Measurements from ENCODE around the gene EPB41L1. TPM values are rescaled to one million over a fixed set of nuclear protein-coding genes. Genes with fewer than 3 reads are reported as not detected.

Gene EPB41L1
- total and polyA plus RNA-seq, 8 donors, result 17.6 to 40.5 (median 30.8) TPM

GRCh38 chr20:36175016-36175415 is 20.5 kb downstream of the EPB41L1 start:
- Histone ChIP-seq H3K9me3 (no peaks in the 10 kb centered on the region), H3K36me3 (peaks cover 0 to 20% (median 0%) of the 10 kb centered on the region in 3 donors), H3K27me3 (no peaks in the 10 kb centered on the region), H3K4me3 (no peak overlapping the region), H3K27ac (no peak overlapping the region), H3K4me1 (no peaks in the 10 kb centered on the region)
- WGBS, 2 donors, result 89 to 95% methylated on average over 5 of the region's 5 CpGs
- ATAC-seq (no peak), FAIRE-seq (no peak), DNase-seq (no peak)
- TF ChIP-seq CTCF (IDR thresholded peaks at IDR 0.05), result no peak
- intact Hi-C loops (cut with DNase I), result no loop called here

- FAIRE-seq (no peak), DNase-seq (no peak)
These were observed 21.0 kb downstream of the EPB41L1 start for GRCh38 chr20:36175475-36175995.

GRCh38 chr20:36177716-36178115 is 23.2 kb downstream of the EPB41L1 start:
- no peak for ATAC-seq
- Histone ChIP-seq H3K4me3 (no peak overlapping the region), H3K36me3 (peaks cover 0 to 25% (median 0%) of the 10 kb centered on the region in 3 donors), H3K27me3 (no peaks in the 10 kb centered on the region), H3K27ac (no peak overlapping the region), H3K9me3 (no peaks in the 10 kb centered on the region), H3K4me1 (peaks cover 0 to under 1% (median 0%) of the 10 kb centered on the region in 3 donors)
- intact Hi-C loops (cut with DNase I), result no loop called here
- no peak for TF ChIP-seq CTCF (IDR thresholded peaks at IDR 0.05)
- FAIRE-seq, result no peak
- 93 to 97% methylated on average over 7 of the region's 7 CpGs for WGBS, 2 donors
- no peak for DNase-seq

More at GRCh38 chr20:36175475-36175995, 21.0 kb downstream of the EPB41L1 start:
- no peaks in the 10 kb centered on the region for H3K9me3 ChIP-seq
- no peak overlapping the region for H3K27ac ChIP-seq
- no peaks in the 10 kb centered on the region for H3K27me3 ChIP-seq
- intact Hi-C loops (cut with DNase I), result no loop called here
- peaks cover 0 to 20% (median 0%) of the 10 kb centered on the region in 3 donors for H3K36me3 ChIP-seq
- TF ChIP-seq CTCF (IDR thresholded peaks at IDR 0.05), result no peak
- H3K4me1 ChIP-seq, result no peaks in the 10 kb centered on the region
- H3K4me3 ChIP-seq, result no peak overlapping the region
- WGBS, 2 donors, result 85 to 87% methylated on average over 10 of the region's 10 CpGs
- no peak for ATAC-seq

GRCh38 chr20:36179170-36179945 is 24.8 kb downstream of the EPB41L1 start:
- DNase-seq, result no peak
- no peak for TF ChIP-seq CTCF (IDR thresholded peaks at IDR 0.05)

GRCh38 chr20:36180323-36180722 is 25.8 kb downstream of the EPB41L1 start:
- intact Hi-C loops (cut with DNase I), result no loop called here
- DNase-seq (no peak), ATAC-seq (no peak), FAIRE-seq (no peak)
- Histone ChIP-seq H3K27ac (no peak overlapping the region), H3K4me3 (no peak overlapping the region), H3K36me3 (peaks cover 0 to 20% (median 0%) of the 10 kb centered on the region in 3 donors), H3K9me3 (no peaks in the 10 kb centered on the region), H3K4me1 (peaks cover 0 to 5% (median 0%) of the 10 kb centered on the region in 3 donors), H3K27me3 (no peaks in the 10 kb centered on the region)
- TF ChIP-seq CTCF (IDR thresholded peaks at IDR 0.05), result no peak

More at GRCh38 chr20:36179170-36179945, 24.8 kb downstream of the EPB41L1 start:
- H3K9me3 ChIP-seq, result no peaks in the 10 kb centered on the region
- no peaks in the 10 kb centered on the region for H3K27me3 ChIP-seq
- H3K4me1 ChIP-seq, result peaks cover 0 to 5% (median 0%) of the 10 kb centered on the region in 3 donors
- no peak overlapping the region for H3K27ac ChIP-seq
- no peak overlapping the region for H3K4me3 ChIP-seq
- ATAC-seq (no peak), FAIRE-seq (no peak)
- intact Hi-C loops (cut with DNase I), result no loop called here
- 79 to 87% methylated on average over 9 of the region's 9 CpGs for WGBS, 2 donors
- peaks cover 0 to 25% (median 0%) of the 10 kb centered on the region in 3 donors for H3K36me3 ChIP-seq
